ENCODE measurements around the gene TFEB.

- TF ChIP-seq CTCF (conservative IDR thresholded peaks at IDR 0.05; ENCODE audit: low read depth, low read length): no peak
- TF ChIP-seq EZH2 (IDR thresholded peaks at IDR 0.05; ENCODE audit: borderline replicate concordance, low read depth, low read length, poor library complexity, severe bottlenecking): no peak
Measured at GRCh38 chr6:41635365-41635764, 100.0 kb downstream of the TFEB start.
